Lower leg skin (tissue), 4 donors: ENCODE results near the gene OR4N5. TPM values are rescaled to one million over a fixed set of nuclear protein-coding genes. Genes with fewer than 3 reads are reported as not detected.
"Not testable (repeated sequence)": the region's sequence is repeated elsewhere in the genome, so short reads cannot be mapped to it uniquely, and the experiment has no call there.

Experiments used
- DNase-seq, 2 donors: peaks; one replicate each; pipeline ENCODE4 v3.0.0-alpha.2; 2019; ENCODE audit warnings: low spot score in 2 of 2
- H3K4me3 ChIP-seq: fragments of 200-600 bp; sonication (generic); 2 replicates; pipeline ENCODE4 v1.5.1; 2017; ENCODE audit warnings: mild to moderate bottlenecking, low read depth; ENCODE audit not compliant: poor library complexity, severe bottlenecking
- CTCF ChIP-seq, 3 donors: fragments of 450-650 bp; IDR thresholded peaks; one replicate each; pipeline ENCODE4 v1.5.1; 2016; ENCODE audit warnings: antibody characterized with exemption in 3 of 3, mild to moderate bottlenecking in 3 of 3, moderate library complexity in 2 of 3
- POLR2A ChIP-seq, 2 donors: fragments of 450-650 bp; IDR thresholded peaks; one replicate each; pipeline ENCODE4 v1.6.1; 2016 to 2017; ENCODE audit warnings: antibody characterized with exemption in 2 of 2, mild to moderate bottlenecking in 1 of 2, moderate library complexity in 1 of 2
- WGBS, 2 donors: methylation state at CpG; one replicate each; pipeline ENCODE4 v1.1.5; 2018; 5-methylcytosine and 5-hydroxymethylcytosine counted together
- intact Hi-C: fragments of 100-400 bp; cut with DNase I; formaldehyde crosslinking; loops from one replicate; pipeline ENCODE4 v1.15.0; 2023; ENCODE audit warnings: low total_unique reads
- total RNA-seq, 4 donors: library from RNA; depleted of rRNA; stranded (reverse); fragments of >200 nt; gene quantifications; one replicate each; pipeline ENCODE4 v1.1.0, GENCODE V29; 2016

OR4N5 gene
- total RNA-seq, result not detected

GRCh38 chr14:20138520-20138919, at the start of gene OR4N5:
TSS of gene OR4N5 (plus strand) at chr14:20138820. CDS start at chr14:20143736, 4,916 bp downstream.
- intact Hi-C loops, result no loop called here
- 80 to 93% methylated on average over 2 of the region's 2 CpGs for WGBS, 2 donors
- no peak for DNase-seq
- no peak within 1 kb of the TSS for H3K4me3 ChIP-seq
- TF ChIP-seq POLR2A (IDR thresholded peaks at IDR 0.05), result no peak
- no peak for TF ChIP-seq CTCF (IDR thresholded peaks at IDR 0.05)

GRCh38 chr14:20092050-20092449, 46.6 kb upstream of the OR4N5 start:
- 21 to 24% methylated on average over 4 of the region's 4 CpGs for WGBS, 2 donors
- TF ChIP-seq CTCF (IDR thresholded peaks at IDR 0.05) (no peak), POLR2A (IDR thresholded peaks at IDR 0.05) (no peak)
- DNase-seq, result no peak
- no peak overlapping the region for H3K4me3 ChIP-seq
- intact Hi-C loops, result no loop called here

DNA sequence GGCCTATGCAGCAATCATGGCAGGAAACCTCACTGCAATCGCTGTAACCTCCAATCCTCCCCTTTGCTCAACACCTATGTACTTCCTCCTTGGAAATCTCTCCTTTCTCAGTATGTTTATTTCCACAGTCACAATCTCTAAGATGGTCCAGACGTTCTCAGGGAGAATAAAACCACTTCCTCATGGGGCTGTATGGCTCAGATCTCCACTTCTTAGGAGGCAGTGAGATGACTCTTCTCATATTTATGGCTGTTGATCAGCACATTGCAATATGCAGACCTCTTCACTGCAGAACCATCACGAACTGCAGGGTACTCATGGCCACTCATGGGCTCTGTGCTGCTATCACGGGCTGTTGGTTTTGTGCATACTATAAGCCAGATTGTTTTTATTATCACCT, 45.2 kb upstream of the OR4N5 start:
- intact Hi-C loops, result no loop called here

GRCh38 chr14:20098926-20099770, 39.5 kb upstream of the OR4N5 start:
- intact Hi-C loops, DNase-seq, H3K4me3 ChIP-seq: not testable (repeated sequence)
- 88 to 91% methylated on average over 21 to 25 of the region's 32 CpGs for WGBS, 2 donors

More for the DNA sequence above, 45.2 kb upstream of the OR4N5 start:
- H3K4me3 ChIP-seq, result no peak overlapping the region
- WGBS, 2 donors, result 25 to 32% methylated on average over 4 of the region's 4 CpGs
- TF ChIP-seq POLR2A (IDR thresholded peaks at IDR 0.05) (no peak), CTCF (IDR thresholded peaks at IDR 0.05) (no peak)
- no peak for DNase-seq

DNA sequence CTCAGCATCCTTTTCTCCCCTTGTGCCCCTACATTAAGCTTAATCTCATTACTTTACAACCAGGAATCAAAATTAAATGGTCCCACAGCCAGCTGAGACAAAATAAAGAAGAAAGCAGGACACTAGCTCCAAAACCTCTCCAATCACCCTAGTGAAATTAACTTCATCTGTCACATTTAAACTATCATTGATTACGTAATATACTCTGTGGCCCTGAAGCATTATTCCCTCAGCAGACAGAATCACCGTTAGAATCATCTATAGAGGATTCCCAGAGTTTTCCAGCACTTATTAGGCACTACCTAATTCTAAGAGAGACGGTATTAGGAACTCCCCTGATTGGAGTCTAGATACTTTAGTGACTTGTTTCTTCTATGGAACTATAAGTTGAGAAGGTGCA, 28.2 kb upstream of the OR4N5 start, which contains the start of gene OR4K17:
Gene OR4K17, plus strand, starts transcription at position 302 of the 400 bp plus-strand sequence. CDS start 6,761 bp downstream, outside the sequence.
- intact Hi-C loops, result no loop called here
- DNase-seq, result no peak
- WGBS, 2 donors, result 51 to 58% methylated on average over 3 of the region's 3 CpGs
- H3K4me3 ChIP-seq, result no peak within 1 kb of the TSS
- TF ChIP-seq POLR2A (IDR thresholded peaks at IDR 0.05), result no peak
- TF ChIP-seq CTCF (IDR thresholded peaks at IDR 0.05), result no peak

DNA sequence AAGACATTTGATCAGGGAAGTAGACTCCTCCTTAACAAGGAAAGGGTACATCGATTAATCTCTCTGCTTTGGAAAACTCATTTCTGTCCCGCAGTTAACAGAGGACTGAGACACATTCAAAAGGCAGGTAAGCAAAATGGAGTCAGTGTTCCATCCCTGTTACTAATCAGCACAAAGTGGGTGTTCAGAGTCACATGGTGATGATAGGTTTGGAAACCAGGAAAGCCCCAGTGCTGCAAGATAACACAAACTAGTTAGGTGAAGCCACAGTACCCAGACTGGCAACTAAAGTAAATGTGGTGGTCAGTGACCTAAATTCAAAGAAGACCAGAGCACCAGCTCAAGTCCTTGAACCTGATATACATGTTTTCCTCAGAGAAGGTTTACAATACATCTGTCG, 26.3 kb upstream of the OR4N5 start:
- no peak overlapping the region for H3K4me3 ChIP-seq
- intact Hi-C loops, result no loop called here
- TF ChIP-seq POLR2A (IDR thresholded peaks at IDR 0.05) (no peak), CTCF (IDR thresholded peaks at IDR 0.05) (no peak)
- 82 to 86% methylated on average over 3 of the region's 3 CpGs for WGBS, 2 donors
- no peak for DNase-seq
